Smooth muscle cell of trachea (primary cell): ENCODE measurements around the gene UBE2D1. TPM values are rescaled to one million over a fixed set of nuclear protein-coding genes. Genes with fewer than 3 reads are reported as not detected.

Source experiments
- total RNA-seq: library from RNA; depleted of rRNA; stranded (reverse); fragments of >200 nt; gene quantifications from 2 replicates; pipeline ENCODE4 v1.2.1, GENCODE V29; 2014

Gene UBE2D1
- 11.3 and 12.7 TPM in 2 replicates for total RNA-seq

DNA sequence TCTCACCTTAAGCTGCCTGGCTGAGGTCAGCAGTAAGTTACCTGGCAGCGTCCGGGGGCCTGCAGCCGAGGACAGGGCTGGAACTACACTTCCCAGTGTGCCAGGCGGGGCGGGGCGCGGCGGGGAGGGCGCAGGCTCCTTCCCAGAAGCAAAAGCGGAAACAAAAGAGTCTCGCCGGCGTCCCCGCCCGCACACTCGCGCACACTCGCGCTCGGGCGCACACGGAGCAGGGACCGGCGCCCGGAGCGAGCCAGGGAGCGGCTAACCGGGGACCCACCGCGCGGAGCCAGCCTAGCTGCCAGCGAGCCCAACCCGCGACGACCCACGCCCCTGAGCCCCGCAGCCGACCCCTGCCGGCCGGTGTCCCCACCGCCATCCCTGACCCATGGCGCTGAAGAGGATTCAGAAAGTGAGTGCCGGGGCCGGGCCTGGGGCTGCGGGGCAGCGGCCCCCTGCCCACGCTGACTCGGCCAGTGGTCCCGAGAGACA is at the start of gene UBE2D1:
TSS of gene UBE2D1 (plus strand) at position 190 of the 489 bp plus-strand sequence. CDS start at position 386, 196 bp downstream.

DNA sequence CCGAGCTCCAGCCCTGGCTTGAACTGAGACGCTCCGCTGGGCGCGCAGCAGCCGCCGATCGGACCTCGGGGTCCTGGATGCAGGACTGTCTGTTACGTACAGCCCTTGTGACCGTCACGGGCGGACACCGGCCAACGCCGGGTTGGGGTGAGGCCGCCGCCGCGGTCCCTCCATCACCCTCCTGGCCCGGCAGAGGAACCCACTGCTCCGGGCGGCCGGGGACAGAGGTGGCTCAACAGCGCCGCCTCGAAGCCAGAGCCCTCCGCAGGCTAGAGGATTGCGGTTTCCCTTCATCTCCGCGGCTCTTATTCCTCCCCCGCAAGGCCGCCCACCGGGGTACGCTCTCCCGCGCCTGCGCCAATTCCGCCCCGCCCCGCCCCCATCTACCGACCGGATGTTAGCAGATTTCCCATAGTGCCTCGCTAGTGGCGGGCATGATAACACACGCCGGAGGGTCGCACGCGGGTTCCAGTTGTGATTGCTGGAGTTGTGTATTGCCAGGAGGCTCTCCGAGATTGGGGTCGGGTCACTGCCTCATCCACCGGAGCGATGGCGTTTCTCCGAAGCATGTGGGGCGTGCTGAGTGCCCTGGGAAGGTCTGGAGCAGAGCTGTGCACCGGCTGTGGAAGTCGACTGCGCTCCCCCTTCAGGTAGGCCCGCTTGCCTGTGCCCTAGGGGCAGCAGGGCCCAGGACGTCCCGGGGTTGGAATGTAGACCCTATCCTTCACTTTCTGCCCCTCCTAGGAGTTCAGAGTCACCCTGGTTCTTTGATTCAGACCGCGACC is 50.4 kb downstream of the UBE2D1 start, which contains the start of gene TFAM:
TSS of gene TFAM (plus strand) at position 412 of the 785 bp plus-strand sequence. CDS start at position 550, 138 bp downstream.

Other genes with a start within 250 kb of the UBE2D1 start
- gene IPMK, start 67.1 kb upstream of the UBE2D1 start, total RNA-seq = 7.1 and 7.3 TPM in 2 replicates
- 14.6 and 40.7 TPM in 2 replicates for gene CISD1, start 65.8 kb upstream of the UBE2D1 start, total RNA-seq
- 9.6 and 19.1 TPM in 2 replicates for gene TFAM, start 50.4 kb downstream of the UBE2D1 start, total RNA-seq
- 72.9 and 102 TPM in 2 replicates for gene BICC1, start 177.9 kb downstream of the UBE2D1 start, total RNA-seq